Skin epidermis (tissue), 12 donors: ENCODE measurements around the gene DUSP12.

Source experiments
- H3K27ac ChIP-seq, 21 experiments: fragments of 200-600 bp; sonication (generic) in 11 of 21; one replicate each; pipeline ENCODE4 v1.5.0; 2020; ENCODE audit warnings: mild to moderate bottlenecking in 3 of 21, inconsistent platforms in 2 of 21, moderate library complexity in 2 of 21
- H3K4me3 ChIP-seq, 7 experiments: fragments of 200-600 bp; sonication (generic) in 2 of 7; one replicate each; pipeline ENCODE4 v1.5.0; 2020; ENCODE audit warnings: inconsistent platforms in 2 of 7, mild to moderate bottlenecking in 2 of 7, moderate library complexity in 1 of 7

Gene DUSP12

DNA sequence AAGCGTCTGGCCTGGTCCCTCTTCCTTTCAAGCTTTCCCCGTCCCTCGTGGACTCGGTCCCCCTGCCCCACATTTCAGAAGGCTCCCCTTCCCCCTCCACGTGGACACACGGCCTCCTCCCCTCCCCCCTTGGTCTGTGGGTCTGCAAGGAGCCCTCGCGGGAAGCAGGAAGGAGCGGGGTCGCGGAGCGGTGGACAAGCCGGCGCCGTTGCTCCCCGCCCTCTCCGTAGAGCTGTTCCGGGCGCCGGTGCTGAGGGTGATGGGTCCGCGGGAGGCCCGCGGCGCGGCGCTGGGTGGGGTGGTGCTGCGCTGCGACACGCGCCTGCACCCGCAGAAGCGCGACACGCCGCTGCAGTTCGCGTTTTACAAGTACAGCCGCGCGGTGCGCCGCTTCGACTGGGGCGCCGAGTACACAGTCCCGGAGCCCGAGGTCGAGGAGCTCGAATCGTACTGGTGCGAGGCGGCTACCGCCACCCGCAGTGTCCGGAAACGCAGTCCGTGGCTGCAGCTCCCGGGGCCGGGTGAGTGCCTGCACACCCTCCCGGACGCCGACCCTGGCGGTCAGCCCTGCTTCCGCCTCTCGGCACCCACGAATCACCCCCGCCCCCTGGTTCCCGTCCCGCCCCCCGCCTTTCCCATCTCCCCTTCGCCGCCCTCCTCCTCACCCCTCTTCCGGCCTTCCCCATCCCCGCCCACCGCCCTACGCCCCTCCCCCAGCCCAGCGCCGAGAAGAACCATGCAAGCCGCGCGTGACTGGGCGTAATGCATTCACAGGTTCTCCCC lies 22.9 kb upstream of the DUSP12 start:
- peak overlapping the region; percentile 54 to 95 (median 85) for H3K27ac ChIP-seq
- H3K4me3 ChIP-seq = peak overlapping the region; percentile 58 to 85 (median 76)

DNA sequence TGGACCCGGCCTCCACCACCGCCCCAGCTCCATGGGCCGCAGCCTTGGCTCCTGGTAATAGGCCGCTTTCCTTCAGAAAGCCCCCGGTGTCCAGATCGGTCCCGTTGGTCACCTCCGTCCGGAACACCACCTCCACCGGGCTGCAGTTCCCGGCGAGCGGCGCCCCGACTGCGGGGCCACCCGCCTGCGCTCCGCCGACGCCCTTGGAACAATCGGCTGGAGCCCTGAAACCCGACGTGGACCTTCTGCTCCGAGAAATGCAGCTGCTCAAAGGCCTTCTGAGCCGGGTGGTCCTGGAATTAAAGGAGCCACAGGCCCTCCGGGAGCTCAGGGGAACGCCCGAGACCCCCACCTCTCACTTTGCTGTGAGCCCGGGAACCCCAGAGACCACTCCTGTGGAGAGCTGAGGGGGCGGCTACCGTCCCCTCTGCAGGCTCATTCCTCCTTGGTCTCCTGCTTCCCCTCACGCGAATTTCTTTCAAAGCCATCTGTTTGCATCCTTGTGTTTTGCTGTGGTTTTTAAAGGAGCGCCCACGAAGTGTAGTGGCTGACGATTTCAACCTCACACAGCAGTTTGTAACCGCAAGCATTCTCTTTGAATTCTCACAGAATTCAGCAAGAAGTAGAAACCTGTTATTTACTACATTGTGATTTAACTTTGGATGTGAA lies 22.2 kb upstream of the DUSP12 start:
- H3K4me3 ChIP-seq = peak overlapping the region; percentile 58 to 85 (median 76)

DNA sequence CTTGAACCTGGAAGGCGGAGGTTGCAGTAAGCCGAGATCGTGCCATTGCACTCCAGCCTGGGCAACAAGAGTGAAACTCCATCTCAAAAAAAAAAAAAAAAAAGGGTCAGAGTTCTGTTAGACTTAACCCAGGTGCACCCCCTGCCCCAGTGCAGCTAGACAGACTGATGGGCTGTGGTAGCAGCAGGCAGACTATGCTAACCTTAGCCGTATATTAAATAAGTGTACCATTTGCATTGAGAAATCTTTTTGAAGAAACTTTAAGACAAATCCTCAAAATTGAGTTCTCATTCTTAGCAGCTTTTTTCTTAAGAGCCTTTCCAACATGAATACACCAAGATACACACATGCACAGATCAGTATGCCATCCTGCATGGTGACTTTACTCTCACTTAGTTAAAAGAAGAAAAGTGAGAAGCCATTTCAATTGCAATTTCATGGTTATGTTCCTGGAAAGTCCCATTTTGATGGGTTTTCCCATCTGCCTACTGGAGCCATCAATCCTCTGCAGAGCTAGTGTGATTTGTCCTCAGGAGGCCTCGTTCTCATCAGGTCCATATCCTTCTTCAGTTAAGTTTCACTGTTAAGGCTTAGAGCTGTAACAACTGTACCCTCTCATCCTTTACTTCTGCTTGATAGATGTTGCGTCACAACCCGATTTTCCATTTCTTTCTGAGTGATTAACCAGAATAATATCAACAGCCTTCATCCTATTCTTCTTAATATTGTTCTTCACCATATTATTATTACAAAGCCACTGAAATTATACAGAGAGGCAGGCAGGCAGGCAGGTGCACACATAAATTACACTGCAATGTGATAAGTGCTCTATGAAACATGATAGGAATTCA lies 21.0 kb upstream of the DUSP12 start:
- Histone ChIP-seq H3K4me3 (no peak overlapping the region), H3K27ac (no peak overlapping the region)

More for the DNA sequence above, 22.2 kb upstream of the DUSP12 start:
- H3K27ac ChIP-seq = peak overlapping the region; percentile 54 to 95 (median 85)

DNA sequence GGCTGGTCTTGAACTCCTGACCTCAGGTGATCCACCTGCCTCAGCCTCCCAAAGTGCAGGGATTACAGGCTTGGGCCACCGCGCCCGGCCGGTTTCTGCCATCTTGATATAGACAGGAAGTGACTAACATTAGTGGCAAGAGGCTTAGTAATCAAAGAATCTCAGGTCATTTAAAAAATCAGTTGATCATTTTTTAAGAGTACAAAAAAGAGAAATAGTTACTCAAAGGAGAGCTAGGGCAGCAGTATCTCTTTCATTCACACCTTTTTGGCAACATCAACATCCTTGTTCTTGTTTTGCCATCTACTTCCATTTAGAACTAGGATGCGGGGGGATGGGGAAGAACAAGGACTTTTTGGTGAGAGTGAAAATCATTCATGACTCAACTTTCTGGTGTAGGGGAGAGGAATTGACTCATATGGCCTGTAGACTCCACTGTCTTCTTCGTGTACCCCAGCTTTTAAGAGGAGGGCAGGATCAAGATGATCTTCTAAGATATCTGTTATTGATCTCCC lies 19.5 kb upstream of the DUSP12 start:
- no peak overlapping the region for H3K27ac ChIP-seq
- no peak overlapping the region for H3K4me3 ChIP-seq

DNA sequence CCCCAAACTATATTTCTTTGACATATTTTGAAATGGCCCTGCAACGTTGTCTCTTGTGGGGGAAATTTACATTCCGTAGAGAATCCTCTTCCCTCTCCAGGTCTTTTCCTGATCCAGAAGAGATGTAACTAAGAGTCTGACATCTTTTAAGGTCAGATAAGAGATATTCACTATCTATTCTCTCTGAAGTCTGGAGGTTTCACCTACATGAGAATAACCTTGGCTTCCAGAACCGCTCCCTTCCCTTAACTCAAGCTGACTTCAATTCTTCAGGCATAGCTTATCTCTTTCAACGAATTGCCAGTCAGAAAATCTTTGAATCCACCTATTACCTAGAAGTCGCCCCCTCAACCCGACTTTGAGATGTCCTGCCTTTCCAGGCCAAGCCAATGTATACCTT lies 18.3 kb upstream of the DUSP12 start:
- Histone ChIP-seq H3K27ac (no peak overlapping the region), H3K4me3 (no peak overlapping the region)

DNA sequence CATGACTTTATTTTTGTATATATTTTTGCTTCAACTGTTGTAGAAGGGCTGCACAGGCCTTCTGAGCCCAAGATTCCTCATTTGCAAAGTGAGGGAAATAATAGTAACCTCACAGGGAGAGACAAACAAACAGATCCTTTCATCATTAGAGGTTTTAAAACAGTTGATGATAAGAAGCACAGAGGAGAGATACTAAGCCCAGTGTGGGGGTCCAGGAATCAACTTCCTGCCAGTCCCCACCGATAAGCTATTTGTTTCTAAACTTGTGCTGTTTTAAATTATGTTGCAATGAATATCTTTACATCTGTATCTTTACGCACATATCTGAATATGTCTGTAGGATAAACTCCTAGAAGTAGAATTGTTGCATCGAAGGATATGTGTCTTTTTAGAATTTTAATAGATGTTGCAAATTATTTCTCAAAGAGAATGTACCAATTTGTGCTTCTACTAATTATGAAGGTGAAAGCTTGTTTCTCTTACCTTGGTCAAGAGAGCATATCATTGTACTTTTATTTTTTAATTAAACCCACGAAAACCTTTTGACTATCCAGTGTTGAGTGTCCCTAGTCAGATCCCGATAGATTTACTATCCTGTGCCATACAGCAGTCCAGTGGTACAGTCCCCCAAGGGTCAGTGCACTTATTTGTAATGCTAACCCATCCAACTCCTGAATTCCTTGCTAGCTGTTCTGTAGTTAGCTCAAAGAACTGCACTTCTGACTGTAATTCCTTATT lies 17.4 kb upstream of the DUSP12 start:
- no peak overlapping the region for H3K4me3 ChIP-seq
- no peak overlapping the region for H3K27ac ChIP-seq

DNA sequence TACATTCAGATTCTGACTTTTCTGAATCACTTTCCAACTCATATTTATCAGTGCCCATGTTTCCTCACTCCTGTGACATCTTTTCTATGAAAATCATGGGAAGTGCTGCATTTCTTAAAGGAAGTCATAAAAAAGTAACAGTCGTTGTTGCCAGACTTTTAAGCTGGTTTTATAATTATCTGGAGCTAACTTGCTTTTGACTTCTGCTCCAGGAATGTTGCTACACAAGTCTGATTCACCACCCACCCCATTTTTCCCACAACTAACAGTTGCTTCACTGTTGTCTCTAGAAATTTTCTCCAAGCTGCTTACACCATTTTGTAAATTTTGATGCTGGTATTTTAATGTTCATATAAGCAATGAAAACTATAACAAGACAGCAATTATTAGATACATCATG lies 16.1 kb upstream of the DUSP12 start:
- peak overlapping the region in 7 of 21 experiments; percentile 4 to 76 (median 42) for H3K27ac ChIP-seq
- H3K4me3 ChIP-seq = no peak overlapping the region

DNA sequence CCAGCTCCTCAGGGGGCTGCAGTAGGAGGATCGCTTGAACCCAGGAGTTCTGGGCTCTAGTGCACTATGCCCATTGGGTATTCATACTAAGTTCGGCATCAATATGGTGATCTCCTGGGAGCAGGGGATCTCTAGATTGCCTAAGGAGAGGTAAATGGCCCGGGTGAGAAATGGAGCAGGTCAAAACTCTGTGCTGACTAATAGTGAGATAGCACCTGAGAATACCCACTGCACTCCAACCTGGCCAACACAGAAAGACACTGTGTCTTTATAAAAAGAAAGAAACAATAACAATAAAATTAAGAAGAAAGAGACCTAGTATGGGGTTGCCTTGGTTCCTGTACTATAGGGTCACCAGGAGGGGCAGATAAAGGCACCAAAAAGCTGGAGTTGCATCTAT lies 13.7 kb upstream of the DUSP12 start:
- H3K4me3 ChIP-seq = no peak overlapping the region
- H3K27ac ChIP-seq = peak overlapping the region in 1 of 21 experiments; percentile 14

DNA sequence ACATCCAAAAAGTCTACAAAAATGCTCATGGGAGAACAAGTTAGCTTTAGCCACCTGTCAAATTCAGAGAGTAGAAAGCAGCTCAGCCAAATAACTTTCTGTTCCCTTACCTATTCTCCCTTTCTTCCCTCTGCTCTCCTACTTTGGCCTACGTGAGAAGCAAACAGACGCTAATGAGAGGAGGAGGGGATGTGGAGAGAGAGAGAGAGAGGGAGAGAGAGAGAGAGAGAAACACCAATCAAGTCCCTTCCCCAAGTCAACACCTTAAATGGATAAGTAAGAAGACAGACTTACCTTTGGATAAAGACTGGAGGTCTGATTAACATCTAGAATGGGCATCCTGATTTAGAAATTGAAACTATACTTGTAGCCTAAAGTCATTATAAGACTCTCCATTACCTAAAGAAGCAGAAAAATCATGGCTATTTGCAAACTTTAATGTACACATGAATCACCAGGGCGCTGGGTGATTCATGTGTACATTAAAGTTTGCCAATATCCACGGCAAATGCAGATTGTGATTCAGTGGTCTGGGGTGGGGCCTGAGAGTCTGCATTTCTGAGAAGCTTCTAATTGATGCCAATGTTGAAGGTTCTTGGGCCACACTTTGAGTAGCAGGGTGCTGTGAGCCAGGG lies 13.1 kb upstream of the DUSP12 start:
- H3K27ac ChIP-seq = peak overlapping the region in 1 of 21 experiments; percentile 14
- no peak overlapping the region for H3K4me3 ChIP-seq

DNA sequence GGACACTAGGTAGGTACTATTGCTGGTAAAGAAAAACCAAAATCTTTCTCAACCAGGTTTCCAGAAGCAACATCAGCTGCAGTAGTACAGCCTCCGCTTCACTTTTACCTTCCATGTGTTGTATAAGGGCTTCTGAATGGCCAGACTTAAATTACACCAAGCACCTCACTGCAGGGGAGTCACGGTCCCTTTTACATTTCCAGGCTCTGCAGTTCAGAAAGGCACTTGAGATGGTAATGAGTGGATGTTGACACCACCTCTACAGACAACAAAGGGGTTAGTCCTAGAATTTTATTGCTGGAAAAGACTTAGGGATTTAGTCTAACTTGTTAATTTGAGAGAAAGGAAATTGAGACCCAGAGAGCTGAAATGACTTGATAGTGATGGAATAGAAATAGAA lies 12.0 kb upstream of the DUSP12 start:
- Histone ChIP-seq H3K27ac (no peak overlapping the region), H3K4me3 (no peak overlapping the region)

DNA sequence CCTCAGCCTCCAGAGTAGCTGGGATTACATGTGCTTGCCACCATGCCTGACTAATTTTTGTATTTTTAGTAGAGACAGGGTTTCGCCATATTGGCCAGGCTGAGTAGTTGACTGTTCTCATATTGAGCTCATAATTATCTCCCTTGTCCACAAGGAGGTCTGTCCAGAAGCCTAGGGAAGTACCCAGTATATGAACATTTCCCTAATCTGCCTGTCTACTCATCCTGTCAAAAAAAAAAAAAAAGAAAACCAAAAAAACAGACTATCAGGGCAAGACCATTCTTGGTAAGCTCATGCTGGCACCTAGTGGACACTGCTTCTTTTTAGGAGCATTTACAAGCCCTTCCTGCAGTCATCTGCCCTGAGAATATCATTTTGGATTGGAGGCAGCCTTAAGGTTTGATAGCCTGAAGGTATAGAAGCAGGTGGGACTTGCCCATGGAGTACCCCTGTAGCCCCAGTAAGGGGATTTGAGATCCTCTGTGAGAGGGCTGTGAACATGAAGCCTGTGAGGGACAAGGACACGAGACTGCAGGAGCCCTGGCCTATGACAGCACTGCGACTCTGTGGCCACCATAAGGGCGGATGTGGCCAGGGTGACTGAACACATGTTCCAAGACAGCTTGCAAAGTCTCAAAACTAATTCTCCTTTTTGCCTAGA lies 10.8 kb upstream of the DUSP12 start:
- Histone ChIP-seq H3K4me3 (no peak overlapping the region), H3K27ac (peak overlapping the region in 10 of 21 experiments; percentile 25 to 82 (median 56))

DNA sequence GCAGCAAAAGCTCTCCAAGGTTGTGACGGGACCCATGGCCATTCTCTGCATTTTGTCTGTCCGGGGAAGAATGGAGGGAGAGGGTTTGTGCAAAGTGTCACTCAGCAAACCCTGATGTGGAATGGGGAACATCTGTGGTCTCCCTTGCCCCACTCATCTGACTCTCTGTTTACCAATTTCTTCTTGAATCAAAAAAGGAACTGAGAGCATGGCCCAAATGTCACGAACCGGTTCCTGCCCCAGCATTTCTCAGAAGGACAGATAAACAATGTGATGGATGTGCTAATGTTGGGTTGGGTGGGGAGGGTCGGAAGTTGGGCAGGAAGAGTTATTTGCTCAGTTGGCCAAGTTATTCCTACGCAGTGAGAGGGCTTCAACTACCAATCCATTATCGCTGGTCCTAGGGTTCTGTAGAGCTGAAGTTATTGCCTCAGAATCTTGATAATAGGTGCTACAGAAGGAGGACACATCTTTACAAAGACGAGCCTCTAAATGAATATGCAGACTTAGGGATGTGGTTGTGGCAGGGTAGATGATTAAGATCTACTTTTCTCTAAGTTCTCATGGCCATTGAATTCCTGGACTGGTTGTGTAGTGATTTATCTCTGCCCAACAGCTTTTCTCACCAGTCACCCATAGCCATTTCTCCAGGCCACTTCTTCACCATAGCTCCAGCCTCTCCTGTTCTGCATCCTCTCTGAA lies 9.6 kb upstream of the DUSP12 start:
- H3K27ac ChIP-seq = peak overlapping the region in 9 of 21 experiments; percentile 42 to 82 (median 58)
- H3K4me3 ChIP-seq = no peak overlapping the region

DNA sequence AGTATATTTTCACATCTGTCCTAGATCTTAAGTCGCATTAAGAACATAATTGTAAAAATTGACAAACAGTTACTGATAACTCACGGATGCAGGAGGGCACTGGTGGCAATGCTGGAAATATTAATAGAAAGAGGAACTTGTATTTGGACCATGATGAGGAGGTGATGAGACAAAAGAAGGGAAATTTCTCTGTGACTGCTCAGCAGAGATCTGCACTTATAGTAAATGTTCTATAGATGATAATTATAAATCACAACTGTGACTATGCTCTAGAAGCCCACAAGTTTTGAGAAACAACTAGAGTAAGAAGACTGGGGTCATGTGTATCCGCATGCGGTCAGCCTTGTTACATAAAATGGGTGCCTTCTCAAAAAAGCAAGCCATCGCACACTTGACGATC lies 8.7 kb upstream of the DUSP12 start:
- H3K27ac ChIP-seq = peak overlapping the region in 3 of 21 experiments; percentile 56 to 71 (median 57)
- H3K4me3 ChIP-seq = no peak overlapping the region

DNA sequence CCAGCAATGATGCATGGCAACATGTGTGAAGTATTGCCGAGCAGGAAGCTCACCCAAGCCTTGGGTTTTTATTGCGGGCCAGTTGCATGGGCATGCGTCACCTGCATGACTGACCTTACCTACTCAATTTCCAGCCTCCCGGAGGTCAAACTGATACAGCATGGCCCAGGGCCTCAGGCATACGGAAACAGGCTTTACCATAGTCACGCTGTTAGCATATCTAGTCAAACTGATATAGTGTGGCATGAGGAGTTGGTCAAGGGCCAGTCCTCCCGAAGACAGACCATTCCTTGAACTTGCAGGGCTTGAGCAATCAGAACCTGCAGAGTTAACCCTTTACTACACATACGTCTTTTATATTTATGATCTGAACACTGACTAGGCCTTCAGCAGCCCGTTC lies 6.4 kb upstream of the DUSP12 start:
- H3K4me3 ChIP-seq = no peak overlapping the region
- H3K27ac ChIP-seq = no peak overlapping the region

DNA sequence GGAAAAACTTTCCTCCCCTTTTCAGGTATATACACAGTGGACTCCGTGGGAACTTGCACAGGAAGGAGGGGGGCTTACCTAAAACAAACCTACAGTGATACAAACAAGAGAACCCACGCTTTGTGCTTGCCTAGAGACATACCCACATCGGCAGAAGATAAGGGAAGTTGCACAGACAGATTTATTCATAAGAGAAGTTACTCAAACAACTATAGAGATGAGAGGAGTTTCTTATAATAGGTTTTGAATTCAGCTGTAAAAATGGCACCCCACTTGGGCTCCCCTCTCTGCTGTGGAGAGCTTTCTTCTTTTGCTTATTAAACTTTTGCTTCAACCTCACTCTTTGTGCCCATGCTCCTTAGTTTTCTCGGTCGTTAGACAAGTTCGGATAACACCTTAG lies 1.8 kb upstream of the DUSP12 start:
- H3K4me3 ChIP-seq = no peak overlapping the region

DNA sequence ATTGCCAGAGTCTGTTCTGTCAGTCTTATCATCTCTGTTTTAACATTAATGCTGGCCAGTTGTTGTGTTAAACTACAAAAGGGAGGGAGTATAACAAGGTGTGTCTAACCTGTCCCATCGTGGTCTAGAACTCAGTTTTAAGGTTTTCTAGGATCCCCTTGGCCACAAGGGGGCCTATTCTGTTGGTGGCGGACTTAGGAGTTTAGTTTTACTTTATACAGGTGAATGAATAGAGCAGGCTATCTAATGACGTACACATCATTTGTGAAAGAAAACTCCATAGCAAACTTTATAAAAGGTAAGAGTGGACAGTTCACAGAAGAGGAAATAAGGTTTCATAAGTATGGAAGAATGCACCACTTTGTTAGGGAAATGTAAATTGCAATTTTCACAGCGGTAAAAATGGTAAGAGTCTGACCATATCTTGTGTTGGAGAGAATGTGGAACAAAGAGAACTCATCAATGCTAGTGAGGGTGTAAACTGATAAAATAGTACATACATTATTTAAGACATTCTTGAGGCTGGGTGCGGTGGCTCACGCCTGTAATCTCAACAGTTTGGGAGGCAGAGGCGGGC lies 14.0 kb downstream of the DUSP12 start:
- H3K27ac ChIP-seq = no peak overlapping the region

More for the DNA sequence above, 1.8 kb upstream of the DUSP12 start:
- H3K27ac ChIP-seq = no peak overlapping the region

More for the DNA sequence above, 14.0 kb downstream of the DUSP12 start:
- no peak overlapping the region for H3K4me3 ChIP-seq
